Dedifferentiated amniotic fluid mesenchymal stem cell (primary cell): ENCODE data around the gene ST13.
A peak's percentile ranks its signal among the peaks of the same experiment; 100 is the strongest.
"Not testable (repeated sequence)": the region's sequence is repeated elsewhere in the genome, so short reads cannot be mapped to it uniquely, and the experiment has no call there.

Experiments
- DNase-seq: peaks from one replicate; pipeline ENCODE4 v3.0.0-alpha.2; 2016; ENCODE audit errors: extremely low spot score

The ST13 gene

DNA sequence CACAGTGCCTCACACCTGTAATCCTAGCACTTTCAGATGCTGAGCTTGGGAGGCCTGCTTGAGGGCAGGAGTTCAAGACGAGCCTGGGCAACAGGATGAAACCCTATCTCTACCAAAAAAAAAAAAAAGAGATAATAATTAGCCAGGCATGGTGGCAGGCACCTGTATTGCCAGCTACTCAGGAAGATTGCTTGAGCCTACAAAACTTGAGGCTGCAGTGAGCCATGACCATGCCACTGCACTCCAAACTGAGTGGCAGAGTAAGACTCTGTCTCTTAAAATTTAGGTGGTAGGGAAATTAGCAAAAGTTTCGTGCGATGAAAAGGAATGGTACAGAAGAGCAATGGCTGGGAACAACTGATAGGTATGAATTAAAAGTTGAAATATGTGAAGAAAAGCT lies 18.0 kb downstream of the ST13 start:
- DNase-seq, result no peak

DNA sequence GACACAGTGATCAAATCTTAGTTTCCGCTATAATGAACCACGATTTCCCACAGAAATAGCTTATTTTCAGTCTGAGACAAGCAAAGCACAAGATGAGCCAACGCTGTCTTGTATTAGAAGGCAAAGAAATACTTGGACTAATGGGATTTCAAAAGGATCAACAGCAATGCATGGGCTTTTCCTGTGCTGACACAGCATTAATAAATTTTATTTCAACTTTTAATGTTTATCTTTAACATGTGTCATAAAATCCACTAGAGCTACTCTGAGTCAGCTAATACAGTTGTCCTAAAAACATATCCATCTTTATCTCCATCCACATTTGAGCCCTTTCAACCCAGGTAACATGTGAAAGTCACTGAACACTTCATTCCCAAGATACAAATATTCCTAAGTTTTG lies 21.8 kb downstream of the ST13 start:
- DNase-seq, result no peak

DNA sequence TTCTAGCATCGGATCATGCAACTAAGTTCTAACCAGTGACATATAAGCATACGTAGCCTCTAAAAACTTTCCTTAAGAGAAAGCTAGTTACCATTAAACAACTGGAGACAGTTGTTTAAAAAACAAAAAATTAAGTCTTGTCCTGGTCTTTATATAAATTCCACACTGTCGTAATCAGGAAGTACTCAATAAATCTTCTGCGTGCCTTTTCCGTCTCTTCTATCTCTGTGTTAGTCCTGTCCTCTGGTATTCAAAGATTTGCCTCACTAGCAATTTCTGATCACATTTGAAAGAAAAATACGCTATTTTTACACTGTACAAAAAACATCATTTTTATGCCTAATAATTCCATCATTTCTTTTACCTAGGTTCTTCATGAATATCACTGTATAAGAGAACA lies 27.3 kb downstream of the ST13 start:
- no peak for DNase-seq

DNA sequence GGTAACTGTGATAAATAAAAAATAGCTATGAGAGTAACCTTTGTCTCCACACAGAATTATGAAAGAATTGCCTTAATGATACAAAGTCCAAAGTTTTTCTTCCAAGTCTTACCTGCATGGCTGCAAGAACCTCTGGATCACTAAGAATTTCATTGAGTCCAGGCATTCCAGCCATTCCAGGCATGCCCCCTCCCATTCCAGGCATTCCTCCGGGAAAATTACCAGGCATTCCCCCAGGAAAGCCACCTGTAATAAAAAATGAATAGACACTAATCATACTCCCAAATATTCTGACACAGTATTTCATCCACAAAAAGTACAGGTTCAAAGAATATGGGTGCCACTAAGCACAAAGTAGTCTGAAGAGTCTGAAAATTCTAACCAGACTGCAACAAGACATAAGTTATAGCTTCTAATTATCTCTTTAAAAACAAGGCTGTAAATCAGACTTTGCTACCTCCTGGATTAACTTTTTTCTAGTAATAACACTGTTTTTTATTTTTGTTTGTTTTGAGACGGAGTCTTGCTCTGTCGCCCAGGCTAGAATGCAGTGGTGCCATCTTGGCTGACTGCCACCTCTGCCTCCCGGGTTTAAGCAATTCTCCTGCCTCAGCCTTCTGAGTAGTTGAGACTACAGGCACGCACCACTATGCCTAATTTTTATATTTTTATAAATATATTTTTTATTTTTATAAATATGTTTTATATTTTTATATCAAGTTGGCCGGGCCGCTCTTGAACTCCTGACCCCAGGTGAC lies 29.3 kb downstream of the ST13 start:
- no peak for DNase-seq

DNA sequence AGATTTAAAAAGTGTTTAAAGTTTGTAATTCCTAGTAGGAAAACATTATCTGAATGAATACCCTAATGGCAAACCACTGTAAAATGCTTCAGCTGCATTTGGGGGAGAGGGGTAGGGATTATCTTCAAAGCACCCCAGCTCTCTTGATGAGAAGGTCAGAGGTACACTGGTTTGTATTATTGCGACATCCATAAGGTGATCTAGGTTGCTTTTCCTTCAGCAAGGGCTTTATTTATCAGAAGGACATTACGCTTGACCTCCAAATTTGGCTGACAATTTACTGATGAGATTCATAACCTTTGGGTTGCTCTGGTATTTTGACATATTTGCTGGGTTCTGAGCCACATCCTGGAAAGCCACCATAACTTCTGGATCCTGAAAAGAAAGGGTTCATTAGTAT lies 30.1 kb downstream of the ST13 start:
- not testable (repeated sequence) for DNase-seq

DNA sequence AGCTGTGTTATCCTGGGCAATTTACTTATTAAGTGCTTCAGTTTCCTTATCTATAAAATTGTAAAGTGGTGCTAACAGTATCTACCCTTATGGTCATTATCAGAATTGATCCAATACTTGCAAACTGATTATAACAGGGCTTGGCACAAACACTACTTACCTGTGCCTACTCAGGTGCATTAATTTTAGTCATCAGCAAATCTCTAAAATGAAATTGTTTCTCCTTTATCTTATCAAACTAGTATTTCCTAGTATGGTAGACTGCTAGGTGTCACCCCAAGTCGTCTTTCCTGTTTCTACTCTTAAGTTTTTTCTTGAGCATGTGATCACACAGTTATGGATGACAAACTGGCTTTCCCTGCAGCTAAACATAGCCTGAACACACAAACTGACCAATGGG lies 33.0 kb downstream of the ST13 start:
- no peak for DNase-seq

DNA sequence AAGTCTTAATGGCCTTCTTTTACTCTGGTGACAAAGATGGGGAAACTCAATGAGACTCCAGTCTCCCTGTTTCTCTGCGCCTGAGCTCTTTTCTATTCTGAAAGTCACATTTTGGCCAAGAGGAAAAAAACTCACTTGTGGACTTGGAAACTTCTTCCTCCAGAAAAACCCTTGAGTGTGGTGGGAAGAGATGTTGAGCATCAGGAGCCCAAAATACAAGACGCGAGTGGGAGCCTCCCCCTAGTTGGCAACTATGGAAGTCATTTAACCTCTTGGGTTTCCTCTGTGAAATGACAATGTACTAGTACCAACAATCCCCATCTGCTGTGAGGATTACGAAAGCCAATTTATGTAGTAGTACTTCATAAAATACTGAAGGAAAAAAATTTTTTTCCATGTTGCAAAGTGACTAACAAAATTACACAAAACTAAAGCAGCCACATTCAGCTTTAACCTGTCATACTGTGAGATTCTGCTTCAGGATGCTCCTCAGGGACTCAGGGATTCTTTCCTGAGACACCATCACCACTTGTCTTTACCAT lies 36.8 kb downstream of the ST13 start:
- peak; percentile 31 for DNase-seq

DNA sequence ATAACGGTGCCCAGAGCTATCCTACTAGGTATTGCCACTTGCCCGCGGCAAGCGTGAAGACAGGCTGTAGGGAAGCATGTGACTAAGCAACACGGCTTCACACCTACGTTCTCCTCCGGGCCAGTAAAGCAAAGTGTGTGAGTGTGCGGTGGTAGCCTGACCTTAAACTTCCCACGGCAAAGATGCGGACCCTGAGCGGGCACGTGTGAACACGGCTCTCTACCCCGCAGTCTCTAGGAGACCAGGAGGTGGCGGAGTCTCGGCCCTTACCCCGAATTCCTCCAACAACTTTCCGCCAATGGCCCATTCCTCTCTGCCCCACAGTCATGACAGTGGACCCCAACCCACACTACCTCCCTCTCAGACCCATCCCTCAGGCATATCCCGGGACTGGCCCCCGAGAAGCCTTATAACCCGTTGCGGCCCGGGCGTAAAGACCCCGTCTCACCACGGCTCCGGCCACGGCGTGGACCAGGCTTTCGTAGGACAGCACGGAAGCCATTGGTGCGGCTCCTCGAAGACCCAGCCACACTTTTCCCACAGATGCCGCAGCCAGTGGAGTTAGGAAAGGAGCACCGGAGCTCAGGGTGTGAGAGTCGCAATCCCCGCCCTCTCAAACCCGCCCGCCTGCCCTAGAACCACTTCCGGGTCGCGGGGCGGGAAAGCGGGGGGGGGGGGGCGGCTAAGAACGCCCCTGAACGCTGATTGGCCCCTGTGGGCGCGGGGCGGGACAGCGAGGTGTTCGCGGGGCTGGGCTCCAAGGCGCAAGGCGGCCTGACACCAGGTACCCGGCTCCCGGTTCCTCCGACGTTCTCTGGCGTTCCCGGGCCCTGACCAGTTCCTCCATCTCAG lies 37.5 kb downstream of the ST13 start, which contains the start of gene SLC25A17:
TSS of gene SLC25A17 (minus strand) at position 600 of the 852 bp plus-strand sequence. CDS start at position 502, 98 bp downstream.
- peak; percentile 55 for DNase-seq

DNA sequence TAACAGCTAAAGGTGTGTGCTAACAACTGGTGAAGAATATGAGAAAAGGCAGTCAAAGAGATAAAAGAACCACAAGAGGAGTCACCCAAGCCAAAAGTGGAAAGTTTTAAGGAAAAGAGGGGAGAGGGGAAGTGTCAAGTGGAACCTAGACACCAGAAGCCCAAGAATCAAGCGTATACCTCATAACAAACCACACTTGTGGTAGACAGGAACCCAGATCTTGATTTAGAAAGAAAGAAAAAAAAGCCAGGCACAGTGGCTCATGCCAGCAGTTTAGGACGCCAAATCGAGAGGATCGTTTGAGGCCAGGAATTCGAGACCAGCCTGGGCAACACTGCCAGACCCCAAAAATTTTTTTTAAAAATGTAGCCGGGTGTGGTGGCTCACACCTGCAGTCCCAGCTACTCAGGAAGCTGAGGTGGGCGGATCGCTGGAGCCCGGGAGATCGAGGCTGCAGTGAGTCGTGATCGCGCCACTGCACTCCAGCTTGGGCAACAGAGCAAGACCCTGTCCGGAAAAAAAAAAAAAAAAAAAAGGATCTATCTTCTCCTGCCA lies 38.2 kb downstream of the ST13 start:
- no peak for DNase-seq

DNA sequence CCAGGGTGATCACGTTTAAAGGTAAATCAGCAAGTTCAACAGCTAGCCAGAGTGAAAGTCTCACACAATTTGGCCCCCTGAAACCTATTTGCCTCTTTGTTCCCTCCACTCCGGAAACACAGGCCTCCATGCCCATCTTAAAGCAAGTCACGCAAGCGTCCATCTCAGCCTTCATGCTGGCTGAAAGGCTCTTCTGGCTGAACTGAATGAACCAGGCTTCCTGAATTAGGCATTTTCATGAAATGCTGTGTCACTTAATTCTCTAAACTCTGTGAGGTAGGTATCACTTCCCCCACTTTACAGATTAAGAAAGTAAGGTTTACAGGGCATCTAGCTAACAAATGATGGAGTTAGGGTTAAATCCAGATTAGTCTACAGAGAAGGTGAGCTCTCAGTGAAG lies 38.7 kb downstream of the ST13 start:
- no peak for DNase-seq

DNA sequence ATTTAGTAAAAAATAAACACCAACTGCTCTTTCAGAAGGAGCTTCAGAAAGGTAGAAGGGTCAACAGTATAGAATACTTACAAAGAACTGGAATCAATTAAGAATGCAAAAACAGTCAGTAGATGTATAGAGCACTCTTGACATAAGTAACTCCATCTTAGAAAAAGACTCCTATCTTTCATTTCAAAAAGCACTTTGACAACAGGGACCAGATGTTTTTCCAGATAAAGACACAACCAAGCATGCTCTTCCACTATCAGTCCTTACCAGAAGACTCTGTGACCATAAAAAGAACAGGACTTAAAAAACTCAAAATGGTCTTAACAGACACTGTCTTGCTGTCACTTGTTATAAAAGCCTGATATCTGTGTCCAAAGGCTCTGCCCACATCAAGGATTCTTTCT lies 42.5 kb downstream of the ST13 start:
- no peak for DNase-seq

DNA sequence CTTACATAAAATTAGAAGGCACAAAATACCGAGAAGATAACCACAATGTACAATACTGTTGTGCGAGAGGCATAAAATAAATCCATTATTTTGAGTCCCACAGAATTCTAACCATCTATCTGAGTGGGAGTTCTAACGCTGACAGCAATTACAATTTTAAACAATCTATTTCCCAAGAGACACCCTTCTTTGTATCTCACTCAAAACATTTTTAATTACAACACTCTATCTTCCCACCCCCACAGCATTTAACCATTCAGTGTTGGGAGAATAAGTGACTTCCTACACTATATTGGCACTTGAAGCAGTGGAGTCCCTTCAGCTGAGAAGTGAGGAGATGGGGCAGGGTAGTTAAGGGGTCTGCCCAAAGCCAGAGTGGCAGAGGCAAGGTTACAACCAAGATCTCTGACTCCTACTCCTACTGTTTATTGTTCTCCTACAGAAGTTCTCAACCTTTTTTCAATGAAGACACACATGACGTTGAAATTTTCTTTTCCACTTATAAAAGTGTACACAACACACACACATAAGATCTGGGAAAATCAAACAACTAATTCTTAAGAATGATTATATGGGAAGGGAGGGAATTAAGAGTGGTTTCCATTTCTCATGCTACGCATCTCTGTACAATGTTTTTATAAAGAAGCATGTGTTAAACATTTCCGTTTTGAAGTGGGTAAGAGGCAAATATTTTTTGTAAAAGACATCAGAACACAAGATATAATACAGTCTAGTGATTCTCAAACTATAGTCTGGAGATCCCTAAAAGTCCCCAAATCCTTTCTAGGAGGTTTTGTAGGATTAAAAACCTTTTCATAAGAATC lies 48.2 kb downstream of the ST13 start:
- DNase-seq, result no peak

DNA sequence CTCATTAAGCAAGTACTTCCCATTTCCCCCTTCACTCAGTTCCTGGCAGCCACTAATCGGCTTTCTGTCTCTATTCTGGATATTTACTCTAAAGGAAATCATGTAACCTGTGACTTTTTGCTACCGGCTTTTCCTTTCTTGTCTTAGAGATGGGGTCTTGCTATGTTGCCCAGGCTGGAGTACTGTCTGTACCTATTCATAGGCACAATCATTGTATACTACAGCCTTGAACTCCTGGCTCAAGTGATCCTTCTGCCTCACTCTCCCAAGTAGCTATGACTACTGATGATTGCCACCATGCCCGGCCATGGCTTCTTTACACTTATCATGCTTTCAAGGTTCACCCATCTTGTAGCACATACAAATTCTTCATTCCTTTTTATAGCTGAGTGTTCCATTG lies 49.7 kb downstream of the ST13 start:
- DNase-seq, result no peak

DNA sequence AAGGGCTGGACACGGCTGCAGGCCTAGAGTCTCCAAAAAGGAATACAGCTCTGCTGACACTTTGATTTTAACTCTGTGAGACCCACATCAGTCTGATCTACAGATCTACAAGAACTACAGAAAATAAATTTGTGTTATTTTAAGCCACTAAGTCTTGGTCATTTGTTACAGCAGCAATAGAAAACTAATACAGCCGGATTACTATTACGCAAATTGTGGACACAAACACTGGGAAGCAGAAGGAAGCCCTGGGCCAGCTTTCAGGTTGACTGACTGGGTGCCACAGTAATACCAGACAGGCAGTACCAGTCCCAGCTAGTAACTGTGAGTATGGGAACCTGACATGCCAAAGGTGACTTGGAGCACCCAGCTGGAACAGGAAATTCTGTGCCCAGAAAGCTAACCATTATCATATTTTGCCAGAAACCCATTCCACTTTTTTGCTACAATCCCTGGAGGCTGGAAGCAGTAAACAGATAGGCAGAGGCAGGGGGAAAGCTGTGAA lies 50.7 kb downstream of the ST13 start:
- DNase-seq, result no peak

DNA sequence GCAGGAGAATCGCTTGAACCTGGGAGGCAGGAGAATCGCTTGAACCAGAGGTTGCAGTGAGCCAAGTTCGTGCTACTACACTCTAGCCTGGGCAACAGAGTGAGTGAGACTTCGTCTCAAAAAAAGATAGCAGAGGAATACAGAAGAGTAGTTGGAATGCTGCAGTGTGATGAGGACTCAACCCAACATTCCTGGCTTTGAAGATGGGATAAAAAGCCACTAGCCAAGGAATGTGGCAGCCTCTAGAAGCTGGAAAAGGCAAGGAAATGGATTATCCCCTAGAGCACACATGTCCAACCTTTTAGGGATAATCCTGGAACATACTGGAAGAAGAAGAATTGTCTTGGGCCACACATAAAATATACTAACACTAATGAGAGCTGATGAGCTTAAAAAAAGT lies 51.2 kb downstream of the ST13 start:
- no peak for DNase-seq

DNA sequence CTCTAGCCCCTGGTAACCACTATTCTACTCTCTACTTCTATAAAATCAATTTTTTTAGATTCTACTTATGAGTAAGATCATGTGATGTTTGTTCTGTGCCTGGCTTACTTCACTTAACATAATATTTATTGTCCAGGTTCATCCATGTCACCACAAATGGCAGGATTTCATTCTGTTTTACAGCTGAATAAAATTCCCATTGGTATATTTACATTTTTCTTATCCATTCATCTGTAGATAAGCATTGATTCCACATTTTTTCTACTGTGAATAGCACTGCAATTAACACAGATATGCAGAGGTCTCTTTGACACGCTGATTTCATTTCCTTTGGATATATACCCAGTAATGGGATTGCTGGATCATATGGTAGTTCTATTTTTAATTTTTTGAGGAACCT lies 53.1 kb downstream of the ST13 start:
- DNase-seq, result no peak

DNA sequence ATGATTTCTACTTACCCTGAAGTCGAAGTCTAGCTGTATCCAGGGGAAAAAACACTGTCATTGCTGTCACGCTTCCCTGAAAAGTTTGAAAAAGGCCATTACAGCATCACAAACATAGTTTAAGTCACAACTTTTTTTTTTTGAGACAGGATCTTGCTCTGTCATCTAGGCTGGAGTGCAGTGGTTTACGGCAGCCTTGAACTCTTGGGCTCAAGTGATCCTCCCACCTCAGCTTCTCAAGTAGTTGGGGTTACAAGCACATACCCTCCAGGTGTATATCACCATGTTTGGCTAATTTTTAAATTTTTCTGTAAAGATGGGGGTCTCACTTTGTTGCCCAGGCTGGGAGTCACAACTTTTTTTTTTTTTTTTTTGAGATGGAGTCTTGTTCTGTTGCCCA lies 57.4 kb downstream of the ST13 start:
- DNase-seq, result no peak

DNA sequence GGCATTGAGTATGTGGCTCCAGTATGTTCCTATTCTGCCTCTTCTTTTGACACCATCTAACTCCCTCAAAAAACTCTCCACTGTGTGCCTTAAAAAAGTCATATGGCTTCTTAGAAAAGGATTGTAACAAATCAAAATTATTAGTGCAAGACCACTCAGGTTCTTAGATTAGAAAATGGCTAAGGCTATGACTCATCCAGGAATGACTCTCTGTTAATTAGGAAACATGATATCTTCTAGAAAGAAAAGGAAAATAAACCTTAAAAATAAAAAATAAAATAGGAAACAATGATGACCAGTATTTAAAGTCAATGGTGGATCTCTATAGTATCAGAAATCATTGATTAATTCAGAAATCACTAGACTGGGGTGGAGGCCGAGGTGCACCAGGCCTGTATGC lies 59.0 kb downstream of the ST13 start:
- DNase-seq, result no peak

DNA sequence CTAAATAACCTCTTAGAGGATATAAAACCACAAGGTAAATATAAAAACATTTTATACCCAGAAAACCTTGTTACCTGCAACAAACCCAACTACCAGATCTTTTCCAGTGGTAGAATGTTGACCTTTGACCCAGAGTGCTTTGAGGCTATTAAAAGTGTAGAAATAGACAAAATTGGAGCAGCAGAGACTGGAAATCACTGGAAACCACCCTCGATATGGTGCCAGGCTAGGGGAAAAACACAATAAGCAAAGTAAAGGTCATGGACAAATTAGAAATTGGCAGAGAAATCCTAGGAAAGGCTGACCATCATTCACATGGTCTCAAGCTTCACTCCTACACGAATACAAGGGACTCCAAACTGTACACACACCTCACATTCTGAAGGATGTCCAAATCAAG lies 64.0 kb downstream of the ST13 start:
- DNase-seq, result no peak

DNA sequence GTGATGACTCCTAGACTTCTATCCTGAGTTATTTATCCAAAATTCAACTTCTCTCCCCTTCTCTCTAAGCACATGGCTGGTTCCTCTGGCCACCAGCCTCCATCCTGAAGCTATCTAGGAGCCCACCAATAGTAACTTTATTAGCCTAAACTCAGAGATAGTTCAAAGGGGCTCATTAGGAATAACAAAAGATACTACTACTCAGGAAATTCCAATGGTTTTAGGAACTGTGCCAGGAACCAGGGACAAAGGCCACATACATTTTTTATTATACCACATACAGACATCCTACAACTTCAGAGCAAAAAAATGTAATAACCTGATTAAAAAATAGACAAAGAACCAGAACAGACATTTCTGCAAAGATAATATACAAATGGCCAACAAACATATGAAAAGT lies 65.2 kb downstream of the ST13 start:
- no peak for DNase-seq

DNA sequence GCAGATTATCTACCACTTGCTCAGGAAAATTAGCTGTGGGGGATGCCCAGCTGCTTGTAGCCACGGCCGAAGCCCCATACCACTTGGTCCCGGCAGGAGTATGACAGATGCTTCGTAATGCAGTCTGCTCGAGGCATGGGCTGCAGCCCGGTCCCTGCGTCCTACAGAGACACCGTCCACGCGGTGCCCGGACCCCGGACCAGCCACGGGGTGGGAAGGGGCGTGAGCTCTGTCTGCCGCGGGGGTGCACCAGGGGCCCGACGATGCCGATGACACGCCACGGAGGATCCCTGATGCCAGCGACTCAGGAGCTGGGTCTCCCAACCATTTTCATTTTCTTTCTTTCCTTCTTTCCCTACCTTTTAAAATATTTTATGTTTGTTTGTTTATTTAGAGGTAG lies 67.3 kb downstream of the ST13 start:
- DNase-seq, result no peak

DNA sequence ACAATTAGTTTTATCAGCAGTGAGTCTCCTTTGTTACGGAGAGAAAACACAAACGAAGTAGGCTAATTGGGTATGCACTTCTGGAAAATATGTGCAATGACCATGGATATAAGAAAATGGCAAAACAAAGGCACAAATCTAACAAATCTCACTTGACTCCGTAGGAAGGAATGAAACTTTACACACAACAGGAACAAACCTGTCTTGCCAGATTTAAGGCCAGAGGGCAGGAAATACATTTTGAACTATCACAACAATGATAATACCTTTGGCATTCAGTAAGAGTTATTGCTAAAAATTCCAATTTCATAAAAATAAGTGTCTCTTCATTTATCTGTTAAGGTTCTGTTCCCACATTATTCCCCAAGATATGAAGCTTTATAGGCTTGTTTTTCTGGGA lies 73.9 kb downstream of the ST13 start:
- no peak for DNase-seq
